Fibroblast of lung (primary cell): ENCODE results near the gene ACADM. TPM values are rescaled to one million over a fixed set of nuclear protein-coding genes. Genes with fewer than 3 reads are reported as not detected.
"Not testable (repeated sequence)": the region's sequence is repeated elsewhere in the genome, so short reads cannot be mapped to it uniquely, and the experiment has no call there.

Experiments
- DNase-seq, 2 donors: peaks; one replicate each; pipeline versions ENCODE4 v3.0.0 to v3.0.0-alpha.2; 2010; ENCODE audit warnings: low read depth in 2 of 2
- H2AFZ ChIP-seq: 2 replicates; pipeline ENCODE4 v1.5.1; 2012; ENCODE audit warnings: low read length, control low read depth, inconsistent platforms
- H3K27ac ChIP-seq: 2 replicates; pipeline ENCODE4 v1.5.1; 2011; ENCODE audit warnings: low read length, control low read depth; ENCODE audit not compliant: insufficient read depth
- H3K27me3 ChIP-seq: 2 replicates; pipeline ENCODE4 v1.5.1; 2011; ENCODE audit warnings: mild to moderate bottlenecking, low read length; ENCODE audit not compliant: control insufficient read depth, insufficient read depth
- H3K36me3 ChIP-seq: 2 replicates; pipeline ENCODE4 v1.5.1; 2011; ENCODE audit warnings: low read length; ENCODE audit not compliant: control insufficient read depth, insufficient read depth
- H3K4me1 ChIP-seq: 2 replicates; pipeline ENCODE4 v1.5.1; 2011; ENCODE audit warnings: low read length; ENCODE audit not compliant: control insufficient read depth, insufficient read depth; ENCODE audit errors: extremely low read depth
- H3K4me2 ChIP-seq: 2 replicates; pipeline ENCODE4 v1.5.1; 2011; ENCODE audit warnings: low read length, control low read depth; ENCODE audit not compliant: insufficient read depth; ENCODE audit errors: extremely low read depth
- H3K4me3 ChIP-seq, 4 experiments: fragments of 200-600 bp in 1 of 4; sonication (generic) in 1 of 4; replicated peaks in 1 of 4; 2 replicates each; pipeline ENCODE4 v1.5.1; 2011 to 2016; ENCODE audit warnings: low read length in 4 of 4, low read depth in 3 of 4, mild to moderate bottlenecking in 3 of 4, control low read depth in 2 of 4, inconsistent platforms in 1 of 4, mixed read lengths in 1 of 4; ENCODE audit not compliant: insufficient read depth in 1 of 4; ENCODE audit errors: control extremely low read depth in 1 of 4
- H3K79me2 ChIP-seq: 2 replicates; pipeline ENCODE4 v1.5.1; 2012; ENCODE audit warnings: mild to moderate bottlenecking, low read length, inconsistent platforms; ENCODE audit not compliant: control insufficient read depth, insufficient read depth
- H3K9ac ChIP-seq: 2 replicates; pipeline ENCODE4 v1.5.1; 2011; ENCODE audit warnings: mild to moderate bottlenecking, low read length, control low read depth; ENCODE audit not compliant: insufficient read depth
- H3K9me3 ChIP-seq: 2 replicates; pipeline ENCODE4 v1.5.1; 2012; ENCODE audit warnings: low read depth, low read length; ENCODE audit not compliant: control insufficient read depth, insufficient read depth
- H4K20me1 ChIP-seq: 2 replicates; pipeline ENCODE4 v1.5.1; 2011; ENCODE audit warnings: low read length; ENCODE audit not compliant: control insufficient read depth, insufficient read depth; ENCODE audit errors: extremely low read depth
- EZH2 ChIP-seq: IDR thresholded peaks from 2 replicates; pipeline ENCODE4 v1.5.1; 2012; ENCODE audit warnings: low read length, control low read depth, mild to moderate bottlenecking; ENCODE audit errors: missing control alignments
- polyA plus RNA-seq, 2 donors: library from polyadenylated mRNA; depleted of rRNA in 1 of 2; stranded (reverse) in 1 of 2; unstranded in 1 of 2; fragments of >200 nt; gene quantifications; 2 replicates each; pipeline ENCODE4 v1.2.1, GENCODE V29; 2011 to 2012; ENCODE audit warnings: missing spikeins in 1 of 2
- total RNA-seq: library from RNA; depleted of rRNA; stranded (reverse); fragments of >200 nt; gene quantifications from 2 replicates; pipeline ENCODE4 v1.2.1, GENCODE V29; 2014
- TF ChIP-seq, protein P1 (sequence below), 2 donors: IDR thresholded peaks in 1 of 2; conservative IDR thresholded peaks in 1 of 2; 1 replicate in 1 of 2; 2 replicates in 1 of 2; pipeline ENCODE4 v1.5.1; 2011 to 2012; ENCODE audit warnings: low read length in 2 of 2, control low read depth in 1 of 2, inconsistent platforms in 1 of 2, low read depth in 1 of 2, mild to moderate bottlenecking in 1 of 2

ACADM gene
- total and polyA plus RNA-seq, 2 donors (not counting 1 experiment from before 2014, with no cell fraction given), result 29.9 TPM

DNA sequence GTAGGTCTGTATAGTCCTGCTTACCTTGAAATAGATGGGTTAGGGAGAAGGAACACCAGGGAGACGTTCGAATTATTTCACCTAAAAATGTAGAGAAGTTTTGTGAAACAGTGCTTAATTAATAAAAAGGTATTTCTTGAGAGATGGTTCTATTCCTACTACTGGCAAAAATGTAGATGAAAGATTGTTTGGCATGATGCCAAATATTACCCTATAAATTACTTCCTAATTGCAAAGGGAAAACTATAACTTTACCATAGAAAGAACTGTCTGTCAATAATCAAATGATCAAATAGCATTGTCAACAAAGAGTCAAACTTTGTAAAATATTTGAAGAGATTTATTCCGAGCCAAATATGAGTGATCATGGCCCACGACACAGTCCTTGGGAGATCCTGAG is 4.2 kb upstream of the ACADM start:
- Histone ChIP-seq H3K9ac (no peak overlapping the region), H2AFZ (no peak overlapping the region), H3K4me3 (no peak overlapping the region), H3K27me3 (no peaks in the 10 kb centered on the region), H3K9me3 (no peaks in the 10 kb centered on the region), H3K36me3 (no peaks in the 10 kb centered on the region), H3K27ac (no peak overlapping the region), H3K4me1 (peaks cover 2% of the 10 kb centered on the region), H3K4me2 (no peak overlapping the region), H4K20me1 (no peaks in the 10 kb centered on the region), H3K79me2 (peaks cover 4% of the 10 kb centered on the region)
- no peak for TF ChIP-seq EZH2
- TF ChIP-seq, protein P1, sequence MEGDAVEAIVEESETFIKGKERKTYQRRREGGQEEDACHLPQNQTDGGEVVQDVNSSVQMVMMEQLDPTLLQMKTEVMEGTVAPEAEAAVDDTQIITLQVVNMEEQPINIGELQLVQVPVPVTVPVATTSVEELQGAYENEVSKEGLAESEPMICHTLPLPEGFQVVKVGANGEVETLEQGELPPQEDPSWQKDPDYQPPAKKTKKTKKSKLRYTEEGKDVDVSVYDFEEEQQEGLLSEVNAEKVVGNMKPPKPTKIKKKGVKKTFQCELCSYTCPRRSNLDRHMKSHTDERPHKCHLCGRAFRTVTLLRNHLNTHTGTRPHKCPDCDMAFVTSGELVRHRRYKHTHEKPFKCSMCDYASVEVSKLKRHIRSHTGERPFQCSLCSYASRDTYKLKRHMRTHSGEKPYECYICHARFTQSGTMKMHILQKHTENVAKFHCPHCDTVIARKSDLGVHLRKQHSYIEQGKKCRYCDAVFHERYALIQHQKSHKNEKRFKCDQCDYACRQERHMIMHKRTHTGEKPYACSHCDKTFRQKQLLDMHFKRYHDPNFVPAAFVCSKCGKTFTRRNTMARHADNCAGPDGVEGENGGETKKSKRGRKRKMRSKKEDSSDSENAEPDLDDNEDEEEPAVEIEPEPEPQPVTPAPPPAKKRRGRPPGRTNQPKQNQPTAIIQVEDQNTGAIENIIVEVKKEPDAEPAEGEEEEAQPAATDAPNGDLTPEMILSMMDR (conservative IDR thresholded peaks at IDR 0.05 in 1 of 2, IDR thresholded peaks at IDR 0.05 in 1 of 2; ENCODE audit: low read depth in 1 of 2, low read length in 2 of 2), result no peak
- DNase-seq, result no peak

GRCh38 chr1:75720820-75721219 is 3.7 kb upstream of the ACADM start:
- H3K9me3 ChIP-seq, result no peaks in the 10 kb centered on the region
- DNase-seq, result no peak
- peaks cover 9% of the 10 kb centered on the region for H3K79me2 ChIP-seq
- H3K4me3 ChIP-seq, result no peak overlapping the region
- no peak overlapping the region for H3K9ac ChIP-seq
- H3K27me3 ChIP-seq, result no peaks in the 10 kb centered on the region
- H3K27ac ChIP-seq, result no peak overlapping the region
- no peak overlapping the region for H2AFZ ChIP-seq
- peaks cover 2% of the 10 kb centered on the region for H3K4me1 ChIP-seq
- no peaks in the 10 kb centered on the region for H3K36me3 ChIP-seq
- H4K20me1 ChIP-seq, result no peaks in the 10 kb centered on the region
- H3K4me2 ChIP-seq, result no peak overlapping the region
- no peak for TF ChIP-seq EZH2

- H3K27ac ChIP-seq, DNase-seq, H3K9me3 ChIP-seq, H3K4me2 ChIP-seq, H3K4me1 ChIP-seq, H3K36me3 ChIP-seq, H4K20me1 ChIP-seq, H2AFZ ChIP-seq, H3K9ac ChIP-seq, H3K27me3 ChIP-seq, H3K4me3 ChIP-seq: not testable (repeated sequence)
- H3K79me2 ChIP-seq, result peaks cover 17% of the 10 kb centered on the region
Measured at GRCh38 chr1:75722246-75722645, 2.3 kb upstream of the ACADM start.

DNA sequence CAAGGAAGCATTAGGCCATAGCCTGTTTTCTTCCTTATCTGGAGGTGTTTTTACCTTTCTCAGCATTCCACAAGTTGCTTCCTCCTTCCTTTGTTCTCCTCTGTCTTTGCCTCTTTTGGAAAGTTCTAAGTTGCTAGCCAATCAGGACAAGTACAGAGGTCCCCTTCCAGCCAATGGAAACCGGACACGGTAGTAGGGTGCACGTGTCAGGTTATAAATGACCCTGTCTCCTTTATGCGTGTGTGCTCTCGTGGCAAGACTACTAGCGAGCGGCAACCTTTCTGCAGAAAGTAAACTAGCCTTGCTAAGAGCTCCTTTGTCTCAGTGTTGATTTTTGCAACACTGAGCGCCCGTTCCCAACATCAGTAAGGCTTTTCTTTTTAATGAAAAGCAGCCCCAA is 1.5 kb upstream of the ACADM start:
- H3K27ac ChIP-seq, result no peak overlapping the region
- no peak overlapping the region for H3K9ac ChIP-seq
- no peaks in the 10 kb centered on the region for H3K36me3 ChIP-seq
- peaks cover 2% of the 10 kb centered on the region for H3K4me1 ChIP-seq
- peaks cover 22% of the 10 kb centered on the region for H3K79me2 ChIP-seq
- H3K27me3 ChIP-seq, result no peaks in the 10 kb centered on the region
- no peak for TF ChIP-seq EZH2
- TF ChIP-seq, protein P1 (conservative IDR thresholded peaks at IDR 0.05 in 1 of 2, IDR thresholded peaks at IDR 0.05 in 1 of 2; ENCODE audit: low read depth in 1 of 2, low read length in 2 of 2), result no peak
- no peak overlapping the region for H3K4me3 ChIP-seq
- H2AFZ ChIP-seq, result no peak overlapping the region
- H4K20me1 ChIP-seq, result no peaks in the 10 kb centered on the region
- peak overlapping the region; percentile 88 for H3K4me2 ChIP-seq
- H3K9me3 ChIP-seq, result no peaks in the 10 kb centered on the region
- no peak for DNase-seq
